ENCODE data around the gene PTPRQ.
"Not testable (repeated sequence)": the region's sequence is repeated elsewhere in the genome, so short reads cannot be mapped to it uniquely, and the experiment has no call there.

The PTPRQ gene

GRCh38 chr12:80659512-80660063, 215.6 kb downstream of the PTPRQ start:
- FAIRE-seq, result no peak

GRCh38 chr12:80662586-80662985, 218.6 kb downstream of the PTPRQ start:
- no peak for FAIRE-seq

GRCh38 chr12:80670214-80670613, 226.2 kb downstream of the PTPRQ start:
- no peak for FAIRE-seq

GRCh38 chr12:80676042-80676636, 232.1 kb downstream of the PTPRQ start:
- not testable (repeated sequence) for FAIRE-seq

- FAIRE-seq, result no peak
Measured at GRCh38 chr12:80676856-80677255, 232.8 kb downstream of the PTPRQ start.

GRCh38 chr12:80677994-80678393, 234.0 kb downstream of the PTPRQ start:
- FAIRE-seq, result no peak

- FAIRE-seq, result no peak
Measured at GRCh38 chr12:80679346-80680131, 235.5 kb downstream of the PTPRQ start.

GRCh38 chr12:80681287-80681686, 237.3 kb downstream of the PTPRQ start:
- FAIRE-seq, result no peak

GRCh38 chr12:80681786-80682185, 237.8 kb downstream of the PTPRQ start:
- no peak for FAIRE-seq

- no peak for FAIRE-seq
Measured at GRCh38 chr12:80684077-80684495, 240.1 kb downstream of the PTPRQ start.

GRCh38 chr12:80690090-80690489, 246.1 kb downstream of the PTPRQ start:
- FAIRE-seq, result no peak

- no peak for FAIRE-seq
Measured at GRCh38 chr12:80690513-80690912, 246.5 kb downstream of the PTPRQ start.

GRCh38 chr12:80692114-80692513, 248.1 kb downstream of the PTPRQ start:
- no peak for FAIRE-seq

- FAIRE-seq, result no peak
Measured at GRCh38 chr12:80697270-80697887, 253.3 kb downstream of the PTPRQ start.

GRCh38 chr12:80698256-80698655, 254.2 kb downstream of the PTPRQ start:
- FAIRE-seq, result no peak

GRCh38 chr12:80698847-80699542, 255.0 kb downstream of the PTPRQ start:
- FAIRE-seq, result no peak

- no peak for FAIRE-seq
Measured at GRCh38 chr12:80700327-80700726, 256.3 kb downstream of the PTPRQ start.

GRCh38 chr12:80701388-80701787, 257.4 kb downstream of the PTPRQ start:
- no peak for FAIRE-seq

- FAIRE-seq, result no peak
Measured at GRCh38 chr12:80702889-80703805, 259.1 kb downstream of the PTPRQ start.

GRCh38 chr12:80704420-80704819, 260.4 kb downstream of the PTPRQ start:
- FAIRE-seq, result no peak

- no peak for FAIRE-seq
Measured at GRCh38 chr12:80707126-80707829, 263.2 kb downstream of the PTPRQ start, which contains the start of gene MYF6. Gene MYF6, plus strand, starts transcription at chr12:80707634. Its CDS starts 86 bp downstream, at chr12:80707720.
